Erythroblast (primary cell): ENCODE results near the gene SOCS7.

Source experiments
- GATA1 ChIP-seq: IDR thresholded peaks from 2 replicates; pipeline ENCODE4 v1.6.1; 2011; ENCODE audit warnings: low read depth, mild to moderate bottlenecking, control low read depth, low read length, moderate library complexity
- POLR2A ChIP-seq: IDR thresholded peaks from 2 replicates; pipeline ENCODE4 v1.6.1; 2011; ENCODE audit warnings: mild to moderate bottlenecking, low read length

GRCh38 chr17:38327936-38328335 is 23.7 kb upstream of the SOCS7 start:
- TF ChIP-seq POLR2A (no peak), GATA1 (no peak)
